HFFc6 (cell line): ENCODE measurements around the gene C4A. TPM values are rescaled to one million over a fixed set of nuclear protein-coding genes. Genes with fewer than 3 reads are reported as not detected.

Source experiments
- DNase-seq: peaks from one replicate; pipeline ENCODE4 v3.0.0-alpha.2; 2018
- H3K27ac Mint-ChIP-seq: 2 replicates; pipeline ENCODE4 v1.8.0; 2020; ENCODE audit warnings: mild to moderate bottlenecking, mixed read lengths
- H3K27me3 Mint-ChIP-seq: 2 replicates; pipeline ENCODE4 v1.8.0; 2021; ENCODE audit warnings: mild to moderate bottlenecking, moderate library complexity, mixed read lengths; ENCODE audit not compliant: insufficient read depth
- H3K36me3 Mint-ChIP-seq: 2 replicates; pipeline ENCODE4 v1.8.0; 2021; ENCODE audit warnings: low read depth, mixed read lengths
- H3K4me1 Mint-ChIP-seq: 2 replicates; pipeline ENCODE4 v1.8.0; 2020; ENCODE audit warnings: low read depth, mixed read lengths
- H3K4me3 Mint-ChIP-seq: 2 replicates; pipeline ENCODE4 v1.8.0; 2020; ENCODE audit warnings: mild to moderate bottlenecking, moderate library complexity, mixed read lengths
- H3K9me3 Mint-ChIP-seq: 2 replicates; pipeline ENCODE4 v1.8.0; 2020; ENCODE audit warnings: mild to moderate bottlenecking, mixed read lengths
- total RNA-seq, 6 experiments: library from RNA; stranded (reverse); fragmentation: NEBNext Ultra II Directional; extraction: Animal tissue kit (Norgen Biotek cat#: 25700); gene quantifications; 2 replicates in 1 of 6; 3 replicates in 5 of 6; pipeline ENCODE4 v1.2.3, GENCODE V29; 2021
- TF ChIP-seq, protein P1 (sequence below): fragments of 200-600 bp; sonication (generic); IDR thresholded peaks from 2 replicates; pipeline ENCODE4 v1.5.0; 2021; ENCODE audit warnings: antibody characterized with exemption, mild to moderate bottlenecking

The C4A gene
- total RNA-seq, 6 experiments from 2014 or later, result 1.2 to 3.2 (median 2.0) TPM

DNA sequence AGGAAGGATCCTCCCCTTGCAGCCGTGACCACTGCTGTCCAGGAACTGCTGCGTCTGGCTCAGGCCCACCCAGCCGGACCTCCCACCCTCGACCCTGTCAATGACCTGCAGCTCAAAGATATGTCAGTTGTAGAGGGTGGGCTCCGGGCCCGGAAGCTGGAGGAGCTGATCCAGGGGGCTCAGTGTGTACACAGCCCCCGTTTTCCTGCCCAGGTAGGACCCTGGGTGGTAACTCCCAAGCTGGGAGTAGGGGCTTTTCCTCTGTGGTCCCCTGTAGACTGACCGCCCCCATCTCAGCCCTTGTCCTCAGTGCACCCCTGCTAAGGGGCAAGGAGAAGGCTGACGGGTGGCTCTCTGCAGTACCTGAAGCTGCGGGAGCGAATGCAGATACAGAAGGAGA is 13.5 kb upstream of the C4A start:
- no peak overlapping the region for H3K4me3 Mint-ChIP-seq
- H3K27me3 Mint-ChIP-seq, result peaks cover 20% of the 10 kb centered on the region
- no peak overlapping the region for H3K27ac Mint-ChIP-seq
- peaks cover 28% of the 10 kb centered on the region for H3K4me1 Mint-ChIP-seq
- H3K36me3 Mint-ChIP-seq, result peaks cover 33% of the 10 kb centered on the region
- TF ChIP-seq, protein P1, sequence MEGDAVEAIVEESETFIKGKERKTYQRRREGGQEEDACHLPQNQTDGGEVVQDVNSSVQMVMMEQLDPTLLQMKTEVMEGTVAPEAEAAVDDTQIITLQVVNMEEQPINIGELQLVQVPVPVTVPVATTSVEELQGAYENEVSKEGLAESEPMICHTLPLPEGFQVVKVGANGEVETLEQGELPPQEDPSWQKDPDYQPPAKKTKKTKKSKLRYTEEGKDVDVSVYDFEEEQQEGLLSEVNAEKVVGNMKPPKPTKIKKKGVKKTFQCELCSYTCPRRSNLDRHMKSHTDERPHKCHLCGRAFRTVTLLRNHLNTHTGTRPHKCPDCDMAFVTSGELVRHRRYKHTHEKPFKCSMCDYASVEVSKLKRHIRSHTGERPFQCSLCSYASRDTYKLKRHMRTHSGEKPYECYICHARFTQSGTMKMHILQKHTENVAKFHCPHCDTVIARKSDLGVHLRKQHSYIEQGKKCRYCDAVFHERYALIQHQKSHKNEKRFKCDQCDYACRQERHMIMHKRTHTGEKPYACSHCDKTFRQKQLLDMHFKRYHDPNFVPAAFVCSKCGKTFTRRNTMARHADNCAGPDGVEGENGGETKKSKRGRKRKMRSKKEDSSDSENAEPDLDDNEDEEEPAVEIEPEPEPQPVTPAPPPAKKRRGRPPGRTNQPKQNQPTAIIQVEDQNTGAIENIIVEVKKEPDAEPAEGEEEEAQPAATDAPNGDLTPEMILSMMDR, result no peak
- H3K9me3 Mint-ChIP-seq, result peaks cover 3% of the 10 kb centered on the region; the same call in 1 of the 2 replicates
- no peak for DNase-seq

DNA sequence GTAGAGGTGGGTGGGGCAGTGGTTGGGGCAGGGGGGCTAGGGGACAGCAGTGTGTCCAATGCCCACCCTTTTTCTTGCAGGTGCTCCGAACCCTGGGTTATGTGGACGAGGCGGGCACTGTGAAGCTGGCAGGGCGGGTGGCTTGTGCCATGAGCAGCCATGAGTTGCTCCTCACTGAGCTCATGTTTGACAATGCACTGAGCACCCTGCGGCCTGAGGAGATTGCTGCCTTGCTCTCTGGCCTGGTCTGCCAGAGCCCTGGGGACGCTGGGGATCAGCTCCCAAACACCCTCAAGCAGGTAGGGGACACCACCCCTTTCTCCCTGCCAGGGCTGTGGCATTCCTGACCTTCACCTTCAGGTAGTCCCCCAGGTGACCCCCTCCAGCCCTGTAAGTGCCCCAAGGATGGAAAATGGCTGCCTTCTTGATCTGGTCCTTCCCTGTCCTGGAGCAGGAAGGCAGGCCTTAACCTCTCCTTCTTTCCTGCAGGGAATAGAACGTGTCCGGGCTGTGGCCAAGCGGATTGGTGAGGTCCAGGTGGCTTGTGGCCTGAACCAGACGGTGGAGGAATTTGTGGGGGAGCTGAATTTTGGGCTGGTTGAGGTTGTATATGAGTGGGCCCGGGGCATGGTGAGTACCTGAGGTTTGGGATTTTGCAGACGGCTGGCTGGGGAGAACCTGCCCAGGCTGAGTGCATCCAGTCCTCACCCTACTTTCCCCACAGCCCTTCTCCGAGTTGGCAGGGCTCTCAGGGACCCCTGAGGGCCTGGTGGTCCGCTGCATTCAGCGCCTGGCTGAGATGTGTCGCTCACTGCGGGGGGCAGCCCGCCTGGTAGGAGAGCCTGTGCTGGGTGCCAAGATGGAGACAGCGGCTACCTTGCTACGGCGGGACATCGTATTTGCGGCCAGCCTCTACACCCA is 12.8 kb upstream of the C4A start:
- Mint-ChIP-seq H3K4me3 (no peak overlapping the region), H3K27me3 (peaks cover 20% of the 10 kb centered on the region), H3K4me1 (peaks cover 35% of the 10 kb centered on the region), H3K36me3 (peaks cover 35% of the 10 kb centered on the region), H3K27ac (peak overlapping the region; percentile 96; the same call in 1 of the 2 replicates), H3K9me3 (peaks cover 3% of the 10 kb centered on the region; the same call in 1 of the 2 replicates)
- DNase-seq, result no peak
- TF ChIP-seq, protein P1, result no peak

DNA sequence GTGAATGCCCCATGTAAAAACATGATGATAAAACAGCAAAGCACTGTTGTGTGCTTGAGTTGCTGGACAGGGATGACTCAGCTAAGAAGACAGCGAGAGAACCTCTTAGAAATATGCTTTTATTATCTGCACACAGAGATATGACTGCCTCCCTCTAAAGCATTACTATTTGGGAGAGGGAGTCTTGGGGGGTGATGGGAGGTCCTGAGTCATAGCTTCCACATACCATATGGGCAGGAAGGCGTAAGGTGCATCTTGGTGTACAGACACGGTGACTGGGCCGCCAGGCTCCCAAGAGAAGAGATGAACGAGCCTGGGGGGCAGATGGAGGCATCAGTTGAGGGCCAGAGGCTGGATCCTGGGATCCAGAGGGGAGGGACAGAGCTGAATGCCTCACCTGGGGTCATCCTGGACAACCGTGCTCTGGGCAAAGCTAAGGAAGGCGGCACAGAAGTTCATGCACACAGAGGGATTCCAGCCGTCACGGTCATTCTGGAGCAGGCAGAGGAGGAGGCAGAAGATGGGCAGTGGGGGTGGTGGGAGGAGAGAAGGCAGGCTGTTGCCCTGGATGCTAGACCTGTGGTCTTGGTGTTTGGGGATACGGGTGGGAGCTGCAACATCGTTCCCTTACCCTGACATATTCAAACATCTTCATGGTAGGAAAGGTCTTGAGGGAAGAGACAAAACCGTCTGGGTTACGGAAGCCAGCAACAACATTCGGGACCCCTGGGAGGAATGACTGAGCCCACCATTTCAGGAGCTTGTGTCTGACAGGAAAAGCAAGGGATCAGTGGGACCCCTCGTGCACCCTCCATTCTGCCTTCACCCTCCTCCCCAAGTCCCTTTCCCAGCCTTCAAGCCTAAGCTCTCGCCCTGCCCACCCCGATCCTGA is 11.9 kb upstream of the C4A start:
- Mint-ChIP-seq H3K9me3 (peaks cover 3% of the 10 kb centered on the region; the same call in 1 of the 2 replicates), H3K36me3 (peaks cover 35% of the 10 kb centered on the region), H3K27me3 (peaks cover 20% of the 10 kb centered on the region), H3K4me1 (peaks cover 37% of the 10 kb centered on the region), H3K27ac (peak overlapping the region; percentile 96), H3K4me3 (peak overlapping the region; percentile 92)
- peak; percentile 45 for DNase-seq
- TF ChIP-seq, protein P1, result no peak

DNA sequence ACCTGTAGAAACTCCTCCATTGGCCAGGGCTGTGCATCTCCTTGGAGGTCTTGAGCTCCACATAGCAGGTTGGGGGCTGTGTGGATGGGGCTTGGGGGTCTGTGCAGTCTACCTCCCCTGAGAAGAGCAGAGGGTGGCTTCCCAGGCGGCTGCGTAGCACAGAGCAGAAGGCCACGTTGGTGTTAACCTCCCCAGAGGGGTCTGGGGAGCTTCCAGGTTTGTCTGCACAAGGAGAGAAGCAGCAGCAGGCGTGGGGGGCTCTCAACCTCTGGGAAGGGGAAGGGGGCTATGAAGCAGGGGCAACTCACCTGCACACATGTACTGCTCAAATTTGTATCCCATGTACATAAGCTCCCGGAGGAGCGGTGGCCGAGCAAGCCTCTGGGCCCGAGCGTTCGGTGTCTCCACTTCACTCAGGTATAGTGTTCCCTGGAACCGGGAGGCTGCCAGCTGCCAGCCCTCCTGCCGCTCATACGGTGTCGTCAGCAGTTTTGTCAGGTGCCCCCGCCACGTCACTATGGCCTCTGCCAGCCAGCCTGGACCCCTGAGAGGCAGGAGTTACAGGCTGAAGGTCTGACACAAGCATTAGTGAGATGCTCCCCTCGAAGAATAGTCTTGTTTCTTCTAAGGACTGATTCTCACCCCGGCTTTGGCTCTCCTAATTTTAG is 11.1 kb upstream of the C4A start:
- Mint-ChIP-seq H3K36me3 (peaks cover 33% of the 10 kb centered on the region), H3K27me3 (peaks cover 20% of the 10 kb centered on the region), H3K4me1 (peaks cover 37% of the 10 kb centered on the region), H3K9me3 (peaks cover 3% of the 10 kb centered on the region; the same call in 1 of the 2 replicates), H3K27ac (peak overlapping the region; percentile 96), H3K4me3 (peak overlapping the region; percentile 92)
- TF ChIP-seq, protein P1, result no peak
- DNase-seq, result no peak
